ENCODE results near the gene TENM4. TPM values are rescaled to one million over a fixed set of nuclear protein-coding genes. Genes with fewer than 3 reads are reported as not detected.
A peak's percentile ranks its signal among the peaks of the same experiment; 100 is the strongest.
"Not testable (repeated sequence)": the region's sequence is repeated elsewhere in the genome, so short reads cannot be mapped to it uniquely, and the experiment has no call there.

The TENM4 gene
- total RNA-seq, 8 experiments from 2014 or later: 0.59 to 82.2 (median 24.2) TPM

GRCh38 chr11:79237091-79237490 is 203.7 kb downstream of the TENM4 start:
- 48 to 100% (median 86%) methylated on average over 1 to 5 of the region's 5 CpGs; no CpG with 5 or more reads in 2 of the 10 experiments for WGBS, 10 experiments
- ATAC-seq (replicated peaks in 6 of 8): peak in 1 of 8 experiments; percentile 16
- H3K4me3 ChIP-seq: no peak overlapping the region
- no peak overlapping the region for H3K27ac ChIP-seq
- in situ Hi-C loops (cut with MboI; ENCODE audit: low pct_unique_long_range_greater_than_20kb in 2 of 9, low sequenced_read_pairs in 9 of 9, unreplicated experiment in 9 of 9): no loop called here
- peaks cover 21 to 53% of the 10 kb centered on the region in 2 donors for H3K4me1 ChIP-seq (replicated peaks in 1 of 2)

GRCh38 chr11:79236541-79236971 is 204.3 kb downstream of the TENM4 start:
- H3K27ac ChIP-seq: no peak overlapping the region

GRCh38 chr11:79235696-79236095 is 205.1 kb downstream of the TENM4 start:
- no peak overlapping the region for H3K4me3 ChIP-seq
- 50 to 100% (median 80%) methylated on average over 1 to 5 of the region's 6 CpGs for WGBS, 10 experiments
- no peak for ATAC-seq (replicated peaks in 6 of 8)
- in situ Hi-C loops (cut with MboI; ENCODE audit: low pct_unique_long_range_greater_than_20kb in 2 of 9, low sequenced_read_pairs in 9 of 9, unreplicated experiment in 9 of 9): no loop called here
- H3K27ac ChIP-seq: no peak overlapping the region
- peaks cover 7 to 41% of the 10 kb centered on the region in 2 donors for H3K4me1 ChIP-seq (replicated peaks in 1 of 2)

More at GRCh38 chr11:79236541-79236971, 204.3 kb downstream of the TENM4 start:
- peak in 2 of 8 experiments; percentile 22 to 45 for ATAC-seq (replicated peaks in 6 of 8)
- WGBS, 10 experiments: 0 to 80% (median 60%) methylated on average over 1 to 5 of the region's 11 CpGs
- Histone ChIP-seq H3K4me3 (no peak overlapping the region), H3K4me1 (replicated peaks in 1 of 2) (peaks cover 16 to 49% of the 10 kb centered on the region in 2 donors)
- in situ Hi-C loops (cut with MboI; ENCODE audit: low pct_unique_long_range_greater_than_20kb in 2 of 9, low sequenced_read_pairs in 9 of 9, unreplicated experiment in 9 of 9): no loop called here

GRCh38 chr11:79232346-79232745 is 208.5 kb downstream of the TENM4 start:
- peak in 5 of 8 experiments; percentile 7 to 33 (median 24) for ATAC-seq (replicated peaks in 6 of 8)
- H3K27ac ChIP-seq: no peak overlapping the region
- no peak overlapping the region for H3K4me3 ChIP-seq
- in situ Hi-C loops (cut with MboI; ENCODE audit: low pct_unique_long_range_greater_than_20kb in 2 of 9, low sequenced_read_pairs in 9 of 9, unreplicated experiment in 9 of 9): no loop called here
- peaks cover 15 to 40% of the 10 kb centered on the region in 2 donors for H3K4me1 ChIP-seq (replicated peaks in 1 of 2)
- WGBS, 10 experiments: 0 to 100% (median 60%) methylated on average over 1 to 4 of the region's 5 CpGs; no CpG with 5 or more reads in 3 of the 10 experiments

GRCh38 chr11:79229047-79229446 is 211.8 kb downstream of the TENM4 start:
- H3K27ac ChIP-seq: no peak overlapping the region
- no peak for ATAC-seq (replicated peaks in 6 of 8)
- peaks cover 8 to 24% of the 10 kb centered on the region in 2 donors for H3K4me1 ChIP-seq (replicated peaks in 1 of 2)
- no peak overlapping the region for H3K4me3 ChIP-seq
- WGBS, 10 experiments: 88 to 100% (median 94%) methylated on average over 1 of the region's 1 CpG; no CpG with 5 or more reads in 6 of the 10 experiments
- in situ Hi-C loops (cut with MboI; ENCODE audit: low pct_unique_long_range_greater_than_20kb in 2 of 9, low sequenced_read_pairs in 9 of 9, unreplicated experiment in 9 of 9): no loop called here

GRCh38 chr11:79227767-79228755 is 212.8 kb downstream of the TENM4 start:
- ATAC-seq (replicated peaks in 6 of 8): peak in 5 of 8 experiments; percentile 75 to 83 (median 77)
- WGBS, 10 experiments: 0 to 81% (median 48%) methylated on average over 1 to 9 of the region's 13 CpGs
- in situ Hi-C loops (cut with MboI; ENCODE audit: low pct_unique_long_range_greater_than_20kb in 2 of 9, low sequenced_read_pairs in 9 of 9, unreplicated experiment in 9 of 9): no loop called here

GRCh38 chr11:79227308-79227707 is 213.5 kb downstream of the TENM4 start:
- H3K4me3 ChIP-seq: no peak overlapping the region
- H3K4me1 ChIP-seq (replicated peaks in 1 of 2): peaks cover 8 to 20% of the 10 kb centered on the region in 2 donors
- 0 to 67% (median 26%) methylated on average over 1 to 5 of the region's 5 CpGs; no CpG with 5 or more reads in 1 of the 10 experiments for WGBS, 10 experiments
- in situ Hi-C loops (cut with MboI; ENCODE audit: low pct_unique_long_range_greater_than_20kb in 2 of 9, low sequenced_read_pairs in 9 of 9, unreplicated experiment in 9 of 9): no loop called here
- H3K27ac ChIP-seq: no peak overlapping the region
- peak in 6 of 8 experiments; percentile 53 to 81 (median 70) for ATAC-seq (replicated peaks in 6 of 8)

More at GRCh38 chr11:79227767-79228755, 212.8 kb downstream of the TENM4 start:
- peaks cover 8 to 24% of the 10 kb centered on the region in 2 donors for H3K4me1 ChIP-seq (replicated peaks in 1 of 2)
- no peak overlapping the region for H3K27ac ChIP-seq
- no peak overlapping the region for H3K4me3 ChIP-seq

- H3K27ac ChIP-seq: no peak overlapping the region
- in situ Hi-C loops (cut with MboI; ENCODE audit: low pct_unique_long_range_greater_than_20kb in 2 of 9, low sequenced_read_pairs in 9 of 9, unreplicated experiment in 9 of 9): no loop called here
- ATAC-seq (replicated peaks in 6 of 8): no peak
- H3K4me3 ChIP-seq: no peak overlapping the region
- peaks cover 8 to 16% of the 10 kb centered on the region in 2 donors for H3K4me1 ChIP-seq (replicated peaks in 1 of 2)
- 0 to 100% (median 68%) methylated on average over 1 to 4 of the region's 4 CpGs; no CpG with 5 or more reads in 1 of the 10 experiments for WGBS, 10 experiments
Measured at GRCh38 chr11:79226126-79226525, 214.7 kb downstream of the TENM4 start.

GRCh38 chr11:79222163-79222562 is 218.7 kb downstream of the TENM4 start:
- in situ Hi-C loops (cut with MboI; ENCODE audit: low pct_unique_long_range_greater_than_20kb in 2 of 9, low sequenced_read_pairs in 9 of 9, unreplicated experiment in 9 of 9); ATAC-seq (replicated peaks in 6 of 8); H3K27ac ChIP-seq; H3K4me1 ChIP-seq (replicated peaks in 1 of 2); H3K4me3 ChIP-seq: not testable (repeated sequence)
- WGBS, 10 experiments: 20 to 100% (median 88%) methylated on average over 1 to 5 of the region's 5 CpGs; no CpG with 5 or more reads in 1 of the 10 experiments

GRCh38 chr11:79221444-79222130 is 219.2 kb downstream of the TENM4 start:
- Histone ChIP-seq H3K4me1 (replicated peaks in 1 of 2) (no peaks in the 10 kb centered on the region), H3K4me3 (no peak overlapping the region), H3K27ac (no peak overlapping the region)
- no peak for ATAC-seq (replicated peaks in 6 of 8)
- 60 to 100% (median 83%) methylated on average over 1 to 7 of the region's 10 CpGs; no CpG with 5 or more reads in 3 of the 10 experiments for WGBS, 10 experiments
- in situ Hi-C loops (cut with MboI; ENCODE audit: low pct_unique_long_range_greater_than_20kb in 2 of 9, low sequenced_read_pairs in 9 of 9, unreplicated experiment in 9 of 9): no loop called here

GRCh38 chr11:79220171-79220570 is 220.7 kb downstream of the TENM4 start:
- in situ Hi-C loops (cut with MboI; ENCODE audit: low pct_unique_long_range_greater_than_20kb in 2 of 9, low sequenced_read_pairs in 9 of 9, unreplicated experiment in 9 of 9): no loop called here
- no peak overlapping the region for H3K4me3 ChIP-seq
- WGBS, 10 experiments: 0 to 100% (median 94%) methylated on average over 1 to 3 of the region's 3 CpGs; no CpG with 5 or more reads in 2 of the 10 experiments
- no peak for ATAC-seq (replicated peaks in 6 of 8)
- no peaks in the 10 kb centered on the region for H3K4me1 ChIP-seq (replicated peaks in 1 of 2)
- no peak overlapping the region for H3K27ac ChIP-seq

GRCh38 chr11:79219186-79220045 is 221.4 kb downstream of the TENM4 start:
- ATAC-seq (replicated peaks in 6 of 8): peak in 2 of 8 experiments; percentile 59 to 80
- in situ Hi-C loops (cut with MboI; ENCODE audit: low pct_unique_long_range_greater_than_20kb in 2 of 9, low sequenced_read_pairs in 9 of 9, unreplicated experiment in 9 of 9): no loop called here
- 0 to 98% (median 87%) methylated on average over 1 to 6 of the region's 6 CpGs; no CpG with 5 or more reads in 3 of the 10 experiments for WGBS, 10 experiments
- Histone ChIP-seq H3K27ac (no peak overlapping the region), H3K4me1 (replicated peaks in 1 of 2) (no peaks in the 10 kb centered on the region), H3K4me3 (no peak overlapping the region)

Data from motor neuron (in vitro differentiated cells).